ENCODE data around the gene GSTM3.

GSTM3 gene

DNA sequence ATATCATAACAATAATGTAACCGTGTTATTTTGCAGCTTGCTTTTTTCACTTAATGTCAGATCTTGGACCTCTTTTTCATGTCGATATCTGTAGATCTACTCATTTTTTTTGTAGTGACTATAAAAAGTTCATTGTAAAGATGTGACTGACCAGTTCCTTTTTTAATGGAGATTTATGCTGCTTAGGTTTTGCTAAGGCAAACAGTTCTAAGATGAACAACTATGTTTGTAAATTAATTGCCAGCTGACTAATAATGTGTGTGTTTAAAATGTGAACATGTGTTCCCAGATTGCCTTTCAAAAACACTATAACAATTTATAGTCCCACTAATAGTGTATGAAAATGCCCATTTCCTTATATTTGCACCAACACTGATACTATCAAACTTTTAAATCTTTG, 41.0 kb upstream of the GSTM3 start:
- H3K4me3 ChIP-seq (ENCODE audit: low read depth, low read length), result no peak overlapping the region
- TF ChIP-seq CTCF (IDR thresholded peaks at IDR 0.05; ENCODE audit: low read depth, low read length), result no peak

GRCh38 chr1:109780982-109781381, 40.1 kb upstream of the GSTM3 start:
- H3K4me3 ChIP-seq (ENCODE audit: low read depth, low read length), result no peak overlapping the region
- TF ChIP-seq CTCF (IDR thresholded peaks at IDR 0.05; ENCODE audit: low read depth, low read length), result no peak

DNA sequence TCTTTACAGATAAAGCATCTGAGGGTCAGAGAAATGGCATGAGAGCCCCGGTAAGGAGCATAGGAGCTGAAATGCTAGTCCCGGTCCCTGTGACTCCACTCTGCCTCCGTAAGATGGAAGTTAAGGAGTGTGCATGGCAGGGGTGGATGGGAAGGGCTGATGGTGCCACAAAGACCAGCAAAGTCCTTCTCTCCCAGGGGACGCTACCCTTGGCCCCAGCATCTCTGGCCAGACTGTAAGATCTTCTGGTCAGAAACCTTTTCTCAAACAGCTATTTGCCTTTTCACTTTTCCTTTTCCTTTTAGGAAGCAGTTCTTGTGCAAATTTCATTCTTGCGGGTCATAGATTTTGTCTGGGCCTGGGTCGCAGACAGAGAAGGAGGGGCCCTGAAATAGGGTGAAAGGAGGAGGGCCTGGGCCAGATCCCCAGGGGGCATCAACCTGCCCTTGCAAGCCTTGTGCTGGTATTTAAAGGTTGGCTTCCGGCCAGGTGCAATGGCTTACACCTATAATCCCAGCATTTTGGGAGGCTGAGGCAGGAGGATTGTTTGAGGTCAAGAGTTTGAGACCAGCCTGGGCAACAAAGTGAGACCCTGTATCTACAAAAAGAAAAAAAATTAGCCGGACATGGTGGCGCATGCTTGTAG, 37.3 kb upstream of the GSTM3 start:
- TF ChIP-seq CTCF (IDR thresholded peaks at IDR 0.05; ENCODE audit: low read depth, low read length), result no peak

DNA sequence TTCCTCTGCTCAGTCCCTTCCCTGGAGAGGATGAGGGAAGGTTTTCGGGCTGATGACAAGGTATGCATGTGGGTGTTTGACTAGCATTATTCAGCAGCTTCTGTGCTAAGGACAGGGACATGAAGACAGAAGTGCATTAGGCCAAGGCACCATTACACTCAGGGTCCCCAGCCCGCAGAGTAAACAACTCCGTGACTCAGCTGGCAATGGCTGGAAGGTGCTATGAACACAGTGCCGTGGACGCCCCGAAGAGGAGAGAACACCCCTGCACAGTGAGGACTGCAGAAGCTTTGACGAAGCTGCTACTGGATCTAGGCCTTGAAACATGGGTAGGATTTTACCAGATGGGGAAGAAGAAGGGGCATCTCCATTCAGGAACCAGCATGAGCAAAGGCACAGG, 36.6 kb upstream of the GSTM3 start:
- no peak overlapping the region for H3K4me3 ChIP-seq (ENCODE audit: low read depth, low read length)
- TF ChIP-seq CTCF (IDR thresholded peaks at IDR 0.05; ENCODE audit: low read depth, low read length), result no peak

More for the DNA sequence above, 37.3 kb upstream of the GSTM3 start:
- no peak overlapping the region for H3K4me3 ChIP-seq (ENCODE audit: low read depth, low read length)

GRCh38 chr1:109776911-109777310, 36.1 kb upstream of the GSTM3 start:
- TF ChIP-seq CTCF (IDR thresholded peaks at IDR 0.05; ENCODE audit: low read depth, low read length), result peak; percentile 95
- H3K4me3 ChIP-seq (ENCODE audit: low read depth, low read length), result no peak overlapping the region

- no peak overlapping the region for H3K4me3 ChIP-seq (ENCODE audit: low read depth, low read length)
- TF ChIP-seq CTCF (IDR thresholded peaks at IDR 0.05; ENCODE audit: low read depth, low read length), result no peak
These were observed 35.5 kb upstream of the GSTM3 start for GRCh38 chr1:109776206-109776835.

DNA sequence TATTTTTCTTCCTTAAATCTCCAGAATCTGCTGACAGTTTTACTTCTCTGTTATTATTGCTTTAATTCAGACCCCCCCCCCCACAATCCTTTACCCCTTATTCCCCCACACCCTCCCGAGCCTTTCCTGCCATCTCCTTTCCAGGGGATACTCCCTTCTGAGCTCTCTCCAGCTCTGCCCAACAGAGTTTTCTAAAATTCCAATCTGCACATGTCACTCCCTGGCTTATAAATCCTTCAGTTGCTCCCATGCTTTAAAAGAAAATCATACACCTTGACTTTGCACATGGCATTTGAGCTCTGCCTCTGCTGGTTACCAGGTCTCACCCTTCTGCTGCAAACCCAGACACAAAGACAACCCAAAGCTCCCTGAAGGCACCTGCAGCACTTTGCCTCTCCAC, 34.6 kb upstream of the GSTM3 start:
- TF ChIP-seq CTCF (IDR thresholded peaks at IDR 0.05; ENCODE audit: low read depth, low read length), result no peak

More for the DNA sequence above, 34.6 kb upstream of the GSTM3 start:
- no peak overlapping the region for H3K4me3 ChIP-seq (ENCODE audit: low read depth, low read length)

Data from WI38 (cell line).